ENCODE measurements around the gene LDLRAP1. TPM values are rescaled to one million over a fixed set of nuclear protein-coding genes. Genes with fewer than 3 reads are reported as not detected.

The LDLRAP1 gene
- total RNA-seq, 1 experiment from 2014 or later, result 29.2 TPM

DNA sequence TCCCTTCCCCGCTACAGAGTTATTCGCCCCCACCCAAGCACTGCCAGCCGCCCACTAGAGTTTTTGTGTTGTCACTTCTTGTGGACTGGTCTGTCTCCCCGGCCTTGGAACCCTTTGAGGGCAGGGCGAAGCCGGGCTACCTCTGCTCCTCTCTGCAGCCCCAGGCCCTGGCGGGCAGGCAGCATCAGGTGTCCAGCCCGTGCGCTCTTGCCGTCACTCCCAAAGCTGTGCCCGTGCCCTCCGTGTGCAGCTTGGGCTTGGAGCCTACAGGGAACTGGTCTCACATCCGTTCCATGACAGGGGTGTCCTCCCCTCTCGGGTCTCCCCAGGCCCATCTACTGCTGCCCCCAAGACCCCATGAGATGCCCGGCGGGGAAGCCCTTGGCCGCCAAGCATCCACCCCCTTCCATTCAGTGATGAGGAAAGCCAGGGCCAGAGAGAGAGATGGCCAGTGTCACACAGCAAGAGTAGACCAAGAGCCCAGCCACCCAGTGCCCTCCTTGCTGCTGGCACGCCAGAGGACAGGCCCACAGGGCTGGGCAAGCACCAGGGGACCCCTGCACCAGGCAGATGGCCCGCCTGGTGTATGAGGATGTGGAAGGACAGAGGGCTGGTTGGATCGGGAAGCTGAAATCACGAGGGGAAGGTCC lies 15.3 kb upstream of the LDLRAP1 start:
- no peak for TF ChIP-seq EZH2 (IDR thresholded peaks at IDR 0.05; ENCODE audit: low read depth)
- TF ChIP-seq, protein P1, sequence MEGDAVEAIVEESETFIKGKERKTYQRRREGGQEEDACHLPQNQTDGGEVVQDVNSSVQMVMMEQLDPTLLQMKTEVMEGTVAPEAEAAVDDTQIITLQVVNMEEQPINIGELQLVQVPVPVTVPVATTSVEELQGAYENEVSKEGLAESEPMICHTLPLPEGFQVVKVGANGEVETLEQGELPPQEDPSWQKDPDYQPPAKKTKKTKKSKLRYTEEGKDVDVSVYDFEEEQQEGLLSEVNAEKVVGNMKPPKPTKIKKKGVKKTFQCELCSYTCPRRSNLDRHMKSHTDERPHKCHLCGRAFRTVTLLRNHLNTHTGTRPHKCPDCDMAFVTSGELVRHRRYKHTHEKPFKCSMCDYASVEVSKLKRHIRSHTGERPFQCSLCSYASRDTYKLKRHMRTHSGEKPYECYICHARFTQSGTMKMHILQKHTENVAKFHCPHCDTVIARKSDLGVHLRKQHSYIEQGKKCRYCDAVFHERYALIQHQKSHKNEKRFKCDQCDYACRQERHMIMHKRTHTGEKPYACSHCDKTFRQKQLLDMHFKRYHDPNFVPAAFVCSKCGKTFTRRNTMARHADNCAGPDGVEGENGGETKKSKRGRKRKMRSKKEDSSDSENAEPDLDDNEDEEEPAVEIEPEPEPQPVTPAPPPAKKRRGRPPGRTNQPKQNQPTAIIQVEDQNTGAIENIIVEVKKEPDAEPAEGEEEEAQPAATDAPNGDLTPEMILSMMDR (conservative IDR thresholded peaks at IDR 0.05), result no peak
- no peak overlapping the region for H3K4me3 ChIP-seq
- BruUV-seq (replicated peaks), result no TSS peak
- H2AFZ ChIP-seq, result no peak overlapping the region
- no peaks in the 10 kb centered on the region for H3K9me2 ChIP-seq (ENCODE audit: insufficient read depth)
- no peaks in the 10 kb centered on the region for H3K36me3 ChIP-seq (ENCODE audit: low read depth)
- no peaks in the 10 kb centered on the region for H3K9me3 ChIP-seq (ENCODE audit: insufficient read depth, low read depth)
- H3K79me2 ChIP-seq (ENCODE audit: low read depth), result no peaks in the 10 kb centered on the region
- ChIA-PET CTCF (no interaction called here), POLR2A (ENCODE audit: unreplicated experiment) (interaction anchor here (0.6 kb wide), 1 partner anchor 36 kb away, joined by 3 read pairs; no protein-coding TSS in a partner anchor)
- DNase-seq, result no peak
- no peak overlapping the region for H3K4me2 ChIP-seq
- H3K27me3 ChIP-seq (ENCODE audit: insufficient read depth, low read depth), result no peaks in the 10 kb centered on the region
- H3K4me1 ChIP-seq (replicated peaks; ENCODE audit: insufficient read depth), result no peaks in the 10 kb centered on the region
- no peaks in the 10 kb centered on the region for H4K20me1 ChIP-seq (ENCODE audit: insufficient read depth)
- no peak overlapping the region for H3K27ac ChIP-seq
- intact Hi-C loops (cut with micrococcal nuclease; ENCODE audit: unreplicated experiment), result no loop called here
- no peaks in the 10 kb centered on the region for H3F3A ChIP-seq (ENCODE audit: insufficient read depth, low read depth)

DNA sequence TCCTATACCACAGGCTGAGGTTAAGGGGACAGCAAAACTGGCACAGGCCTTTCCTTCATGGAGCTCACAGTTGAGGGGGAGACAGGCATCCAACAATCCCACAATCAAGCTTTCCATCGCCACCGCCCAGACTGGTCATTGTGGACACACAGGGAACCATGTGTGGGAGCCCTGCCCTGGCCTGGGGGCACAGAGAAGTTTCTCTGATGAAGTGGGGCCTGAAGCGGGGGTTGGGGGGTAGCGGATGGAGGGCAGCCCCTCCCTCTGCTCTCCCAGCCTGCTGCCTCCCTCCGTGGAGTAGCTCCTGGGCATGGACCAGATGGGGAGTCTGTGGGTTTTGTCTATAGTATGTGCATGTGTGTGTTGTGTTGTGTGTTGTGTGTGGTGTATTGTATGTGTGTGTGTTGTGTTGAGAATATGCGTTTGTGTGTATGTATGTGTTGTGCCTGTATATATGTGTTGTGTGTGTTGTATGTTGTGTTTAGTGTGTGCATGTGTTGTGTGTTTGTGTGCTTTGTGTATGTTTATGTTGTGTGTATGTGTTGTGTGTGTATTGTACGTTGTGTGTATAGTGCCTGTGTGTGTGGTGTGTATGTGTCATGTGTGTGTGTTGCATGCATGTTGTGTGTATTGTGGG lies 14.4 kb upstream of the LDLRAP1 start:
- no peaks in the 10 kb centered on the region for H3F3A ChIP-seq (ENCODE audit: insufficient read depth, low read depth)
- H3K27me3 ChIP-seq (ENCODE audit: insufficient read depth, low read depth), result no peaks in the 10 kb centered on the region
- H3K36me3 ChIP-seq (ENCODE audit: low read depth), result no peaks in the 10 kb centered on the region
- ChIA-PET POLR2A (ENCODE audit: unreplicated experiment) (no interaction called here), CTCF (no interaction called here)
- no TSS peak for BruUV-seq (replicated peaks)
- no peak for TF ChIP-seq EZH2 (IDR thresholded peaks at IDR 0.05; ENCODE audit: low read depth)
- TF ChIP-seq, protein P1 (conservative IDR thresholded peaks at IDR 0.05), result no peak
- intact Hi-C loops (cut with micrococcal nuclease; ENCODE audit: unreplicated experiment), result no loop called here
- no peaks in the 10 kb centered on the region for H3K9me3 ChIP-seq (ENCODE audit: insufficient read depth, low read depth)
- no peaks in the 10 kb centered on the region for H4K20me1 ChIP-seq (ENCODE audit: insufficient read depth)
- H3K79me2 ChIP-seq (ENCODE audit: low read depth), result no peaks in the 10 kb centered on the region
- no peak for DNase-seq
- H3K4me2 ChIP-seq, result no peak overlapping the region
- H3K4me3 ChIP-seq, result no peak overlapping the region
- no peaks in the 10 kb centered on the region for H3K9me2 ChIP-seq (ENCODE audit: insufficient read depth)
- no peak overlapping the region for H2AFZ ChIP-seq
- H3K4me1 ChIP-seq (replicated peaks; ENCODE audit: insufficient read depth), result no peaks in the 10 kb centered on the region
- H3K27ac ChIP-seq, result no peak overlapping the region

DNA sequence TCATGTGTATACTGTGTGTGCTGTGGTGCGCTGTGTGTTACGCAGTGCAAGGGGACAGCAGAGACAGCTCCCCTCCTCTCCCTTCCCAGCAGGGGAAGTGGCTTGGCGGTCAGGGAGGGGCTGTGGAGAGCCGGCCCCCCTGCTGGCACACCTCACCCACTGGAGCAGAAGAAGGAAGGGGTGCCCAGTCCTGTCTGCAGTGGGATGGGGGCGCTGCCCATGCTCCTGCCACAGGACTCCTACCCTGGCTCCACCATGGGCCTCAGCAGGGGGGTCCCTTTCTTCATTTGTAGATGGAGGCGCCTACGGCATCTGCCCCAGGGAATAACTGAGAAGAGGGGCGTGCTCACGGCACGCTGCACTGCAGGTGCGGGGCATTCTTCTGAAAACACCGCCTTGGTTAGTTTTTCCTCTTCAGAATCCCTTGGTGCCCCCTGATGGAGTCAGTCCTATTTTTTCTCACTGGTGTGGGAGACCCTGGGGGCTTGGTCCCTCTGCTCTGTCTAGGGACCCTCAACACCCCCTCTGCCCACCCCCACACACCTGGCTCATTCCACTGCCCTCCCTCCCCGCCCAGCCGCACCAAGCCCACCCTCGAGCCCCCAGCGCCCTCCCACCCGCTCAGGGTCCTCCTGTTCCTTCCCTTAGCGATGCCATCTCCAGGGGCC lies 13.8 kb upstream of the LDLRAP1 start:
- no TSS peak for BruUV-seq (replicated peaks)
- H3K4me1 ChIP-seq (replicated peaks; ENCODE audit: insufficient read depth), result no peaks in the 10 kb centered on the region
- no peaks in the 10 kb centered on the region for H3K27me3 ChIP-seq (ENCODE audit: insufficient read depth, low read depth)
- ChIA-PET POLR2A (ENCODE audit: unreplicated experiment) (no interaction called here), CTCF (no interaction called here)
- H3F3A ChIP-seq (ENCODE audit: insufficient read depth, low read depth), result no peaks in the 10 kb centered on the region
- no peak overlapping the region for H3K4me3 ChIP-seq
- no peak overlapping the region for H3K27ac ChIP-seq
- H3K9me3 ChIP-seq (ENCODE audit: insufficient read depth, low read depth), result no peaks in the 10 kb centered on the region
- TF ChIP-seq EZH2 (IDR thresholded peaks at IDR 0.05; ENCODE audit: low read depth), result no peak
- TF ChIP-seq, protein P1 (conservative IDR thresholded peaks at IDR 0.05), result no peak
- H2AFZ ChIP-seq, result no peak overlapping the region
- no peaks in the 10 kb centered on the region for H3K36me3 ChIP-seq (ENCODE audit: low read depth)
- H3K4me2 ChIP-seq, result no peak overlapping the region
- no peaks in the 10 kb centered on the region for H4K20me1 ChIP-seq (ENCODE audit: insufficient read depth)
- no peaks in the 10 kb centered on the region for H3K9me2 ChIP-seq (ENCODE audit: insufficient read depth)
- intact Hi-C loops (cut with micrococcal nuclease; ENCODE audit: unreplicated experiment), result loop anchor here (5.0 kb wide), 1 partner anchor 38 kb away; no protein-coding TSS in a partner anchor
- no peak for DNase-seq
- no peaks in the 10 kb centered on the region for H3K79me2 ChIP-seq (ENCODE audit: low read depth)

Data from PC-9 (cell line).